H1 (cell line): ENCODE data around the gene CPNE4. TPM values are rescaled to one million over a fixed set of nuclear protein-coding genes. Genes with fewer than 3 reads are reported as not detected.

Source experiments
- CTCF ChIP-seq, 3 experiments: IDR thresholded peaks; 1 replicate in 2 of 3; 2 replicates in 1 of 3; pipeline versions ENCODE4 v1.5.1 to v1.6.1; 2011; ENCODE audit warnings: low read length in 3 of 3, mild to moderate bottlenecking in 3 of 3, inconsistent platforms in 2 of 3, low read depth in 1 of 3, moderate library complexity in 1 of 3; ENCODE audit not compliant: insufficient read depth in 1 of 3; ENCODE audit errors: control extremely low read depth in 1 of 3
- EGR1 ChIP-seq: IDR thresholded peaks from 2 replicates; pipeline ENCODE4 v1.6.1; 2011; ENCODE audit warnings: low read depth, low read length, borderline replicate concordance
- JUN ChIP-seq: IDR thresholded peaks from 2 replicates; pipeline ENCODE4 v1.6.1; 2011; ENCODE audit warnings: low read depth, mild to moderate bottlenecking, improper control_type of control experiment, low read length
- SP1 ChIP-seq: IDR thresholded peaks from 2 replicates; pipeline ENCODE4 v1.6.1; 2011; ENCODE audit warnings: low read depth, low read length
- TEAD4 ChIP-seq: IDR thresholded peaks from 2 replicates; pipeline ENCODE4 v1.6.1; 2012; ENCODE audit warnings: low read depth, low read length, inconsistent platforms, mixed read lengths
- polyA plus RNA-seq, 7 experiments: library from polyadenylated mRNA; depleted of rRNA in 3 of 7; stranded (reverse) in 5 of 7; unstranded in 2 of 7; fragments of >200 nt in 5 of 7; fragments of 200-250 nt in 2 of 7; gene quantifications; 1 replicate in 5 of 7; 2 replicates in 1 of 7; 4 replicates in 1 of 7; pipeline versions ENCODE4 v1.2.1 to v1.2.3, GENCODE V29; 2011 to 2013; ENCODE audit warnings: missing spikeins in 2 of 7, mixed read lengths in 2 of 7
- total RNA-seq: library from RNA; stranded (reverse); fragmentation: NEBNext Ultra II Directional; extraction: Animal tissue kit (Norgen Biotek cat#: 25700); gene quantifications from 2 replicates; pipeline ENCODE4 v1.2.1, GENCODE V29; 2021

Gene CPNE4
- total and polyA plus RNA-seq, 2 of the 8 experiments (the other 6 are each of a cell fraction or from before 2014, with no cell fraction given), result 0.82 to 3.8 TPM

- TF ChIP-seq TEAD4 (no peak), EGR1 (no peak), SP1 (no peak), CTCF (IDR thresholded peaks at IDR 0.05; ENCODE audit: control extremely low read depth in 1 of 3, insufficient read depth in 1 of 3, low read depth in 1 of 3, low read length in 3 of 3) (no peak), JUN (no peak)
These were observed 30.2 kb downstream of the CPNE4 start (continued) for GRCh38 chr3:132004571-132004970.
